BLaER1 (cell line): ENCODE data around the gene IGF1R.
A peak's percentile ranks its signal among the peaks of the same experiment; 100 is the strongest.

Experiments used
- H3K27ac ChIP-seq: shearing (Covaris generic); formaldehyde crosslinking; 2 replicates; pipeline ENCODE4 v1.8.1; 2022
- H3K27me3 ChIP-seq: shearing (Covaris generic); formaldehyde crosslinking; 2 replicates; pipeline ENCODE4 v1.8.1; 2022
- H3K36me3 ChIP-seq: shearing (Covaris generic); formaldehyde crosslinking; 2 replicates; pipeline ENCODE4 v1.8.1; 2022
- H3K4me1 ChIP-seq: shearing (Covaris generic); formaldehyde crosslinking; 2 replicates; pipeline ENCODE4 v1.8.1; 2022
- H3K4me2 ChIP-seq: shearing (Covaris generic); formaldehyde crosslinking; 2 replicates; pipeline ENCODE4 v1.8.1; 2022
- H3K4me3 ChIP-seq: shearing (Covaris generic); formaldehyde crosslinking; 2 replicates; pipeline ENCODE4 v1.8.1; 2022
- H3K9ac ChIP-seq: shearing (Covaris generic); formaldehyde crosslinking; 2 replicates; pipeline ENCODE4 v1.8.1; 2022
- H3K9me3 ChIP-seq: shearing (Covaris generic); formaldehyde crosslinking; 2 replicates; pipeline ENCODE4 v1.8.1; 2022
- H4K20me1 ChIP-seq: shearing (Covaris generic); formaldehyde crosslinking; 2 replicates; pipeline ENCODE4 v1.8.1; 2022
- Cebpa-rat ChIP-seq: shearing (Covaris generic); IDR thresholded peaks from 2 replicates; pipeline ENCODE4 v1.8.1; 2022

IGF1R gene

DNA sequence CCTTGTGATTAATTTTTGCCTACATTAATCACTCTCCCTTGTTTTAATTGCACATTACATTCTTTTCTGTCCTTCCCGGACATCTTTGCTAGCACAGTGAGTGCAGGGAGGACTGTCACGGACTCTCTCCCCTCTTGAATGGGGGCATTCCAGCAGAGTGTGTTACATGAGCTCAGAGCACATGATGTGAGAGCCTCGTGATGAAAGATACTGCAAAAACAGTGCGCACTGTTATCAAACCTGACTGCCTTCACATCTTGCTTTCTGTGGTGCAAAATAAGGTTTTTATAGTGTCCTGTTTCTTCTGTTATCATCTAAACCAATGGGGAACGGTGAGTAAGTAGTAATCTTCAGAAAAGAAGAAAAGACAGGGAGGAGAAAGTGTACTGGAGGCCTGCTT lies 191.7 kb downstream of the IGF1R start:
- Histone ChIP-seq H3K27ac (no peak overlapping the region), H3K9ac (no peak overlapping the region), H3K27me3 (no peaks in the 10 kb centered on the region), H3K4me2 (no peak overlapping the region), H3K4me1 (peaks cover 16% of the 10 kb centered on the region), H4K20me1 (peaks cover 99% of the 10 kb centered on the region), H3K9me3 (peaks cover 26% of the 10 kb centered on the region), H3K36me3 (peaks cover 45% of the 10 kb centered on the region), H3K4me3 (no peak overlapping the region)
- TF ChIP-seq Cebpa-rat = no peak

DNA sequence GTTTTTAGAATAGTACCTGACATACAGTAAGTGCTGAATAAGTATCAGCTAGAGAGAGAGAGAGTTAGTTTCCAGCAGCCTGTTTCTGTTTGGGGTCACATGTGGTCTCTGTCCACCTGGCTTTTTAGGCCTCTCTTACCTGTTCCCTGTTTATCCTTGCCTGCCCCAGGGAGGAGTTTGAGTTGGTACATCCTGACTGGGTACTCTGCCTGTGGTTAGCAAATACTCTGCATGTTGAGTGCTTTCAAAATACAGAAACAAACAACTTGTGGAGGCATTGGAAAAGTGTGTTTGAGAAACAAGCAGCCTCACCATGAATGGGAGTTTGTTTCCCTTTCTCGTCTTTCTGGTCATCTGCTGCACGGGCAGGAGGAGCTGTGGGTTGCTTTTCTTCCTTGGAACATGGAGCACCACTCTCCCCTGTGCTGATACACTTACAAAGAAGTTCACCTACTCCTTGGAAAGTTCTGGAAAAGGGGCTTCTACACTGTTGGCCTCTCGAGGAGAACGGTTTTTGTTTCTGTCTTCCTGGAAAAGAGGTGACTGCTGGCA lies 193.2 kb downstream of the IGF1R start:
- Histone ChIP-seq H3K27me3 (no peaks in the 10 kb centered on the region), H3K36me3 (peaks cover 31% of the 10 kb centered on the region), H3K9me3 (0 out of 2 replicates have a peak, but pooled peaks cover 12% of the 10 kb centered on the region), H3K4me1 (peaks cover 18% of the 10 kb centered on the region), H3K4me2 (no peak overlapping the region), H3K4me3 (no peak overlapping the region), H3K27ac (no peak overlapping the region), H4K20me1 (peaks cover 97% of the 10 kb centered on the region), H3K9ac (no peak overlapping the region)
- no peak for TF ChIP-seq Cebpa-rat

DNA sequence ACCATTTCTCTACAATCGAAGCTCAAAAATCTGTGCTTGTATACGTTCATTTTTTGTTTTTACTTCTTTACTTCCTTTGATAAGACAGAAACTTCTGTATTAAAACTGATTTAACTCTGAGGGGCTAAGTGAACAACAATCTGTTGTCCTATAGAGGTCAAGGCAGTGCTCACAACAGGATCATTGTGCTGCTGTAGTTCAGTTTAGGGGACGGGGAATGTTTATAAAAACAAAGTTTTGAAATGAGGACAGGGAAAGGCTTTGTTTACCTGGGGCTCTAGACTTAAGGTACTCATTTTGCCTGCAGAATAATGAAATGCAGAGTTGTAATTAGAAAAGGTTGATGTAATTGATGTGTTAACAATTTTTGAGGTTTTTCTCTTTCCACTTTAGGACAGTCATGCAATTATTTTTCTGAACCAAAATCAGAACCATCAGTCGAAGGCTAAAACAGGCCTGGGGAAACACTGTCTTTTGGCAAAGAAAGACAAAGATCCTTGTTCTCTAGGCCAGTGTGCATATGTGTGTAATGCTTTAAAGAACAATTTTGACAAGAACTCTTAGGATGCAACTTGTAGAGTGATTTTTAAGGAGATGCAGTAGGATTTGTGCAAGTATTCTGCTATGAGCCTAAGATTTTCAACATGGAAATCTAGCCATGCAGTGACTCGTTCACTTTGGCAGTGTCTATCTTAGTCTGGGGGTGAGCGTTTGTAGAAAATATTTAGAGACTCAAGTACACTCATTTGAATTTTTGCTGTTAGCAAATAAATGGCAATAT lies 194.0 kb downstream of the IGF1R start:
- peaks cover 18% of the 10 kb centered on the region for H3K4me1 ChIP-seq
- H4K20me1 ChIP-seq = peaks cover 98% of the 10 kb centered on the region
- peaks cover 24% of the 10 kb centered on the region for H3K36me3 ChIP-seq
- H3K27me3 ChIP-seq = no peaks in the 10 kb centered on the region
- no peak overlapping the region for H3K9ac ChIP-seq
- no peak for TF ChIP-seq Cebpa-rat
- 0 out of 2 replicates have a peak, but pooled peaks cover 8% of the 10 kb centered on the region for H3K9me3 ChIP-seq
- no peak overlapping the region for H3K27ac ChIP-seq
- H3K4me3 ChIP-seq = no peak overlapping the region
- no peak overlapping the region for H3K4me2 ChIP-seq

GRCh38 chr15:98842973-98843285 lies 194.6 kb downstream of the IGF1R start:
- no peak overlapping the region for H3K9ac ChIP-seq
- H4K20me1 ChIP-seq = peaks cover 98% of the 10 kb centered on the region
- peaks cover 22% of the 10 kb centered on the region for H3K36me3 ChIP-seq
- no peak overlapping the region for H3K27ac ChIP-seq
- no peak overlapping the region for H3K4me3 ChIP-seq
- no peak for TF ChIP-seq Cebpa-rat
- H3K4me1 ChIP-seq = peaks cover 21% of the 10 kb centered on the region
- no peaks in the 10 kb centered on the region for H3K27me3 ChIP-seq
- 0 out of 2 replicates have a peak, but pooled peaks cover 7% of the 10 kb centered on the region for H3K9me3 ChIP-seq
- H3K4me2 ChIP-seq = no peak overlapping the region

GRCh38 chr15:98843844-98844243 lies 195.5 kb downstream of the IGF1R start:
- Histone ChIP-seq H3K9me3 (0 out of 2 replicates have a peak, but pooled peaks cover under 1% of the 10 kb centered on the region), H3K36me3 (peaks cover 16% of the 10 kb centered on the region), H3K27me3 (no peaks in the 10 kb centered on the region), H3K4me1 (peaks cover 26% of the 10 kb centered on the region), H3K27ac (no peak overlapping the region), H3K4me2 (0 out of 2 replicates have a peak overlapping the region, but pooled peaks have one; percentile 46), H4K20me1 (peaks cover 98% of the 10 kb centered on the region), H3K4me3 (no peak overlapping the region), H3K9ac (no peak overlapping the region)
- no peak for TF ChIP-seq Cebpa-rat

DNA sequence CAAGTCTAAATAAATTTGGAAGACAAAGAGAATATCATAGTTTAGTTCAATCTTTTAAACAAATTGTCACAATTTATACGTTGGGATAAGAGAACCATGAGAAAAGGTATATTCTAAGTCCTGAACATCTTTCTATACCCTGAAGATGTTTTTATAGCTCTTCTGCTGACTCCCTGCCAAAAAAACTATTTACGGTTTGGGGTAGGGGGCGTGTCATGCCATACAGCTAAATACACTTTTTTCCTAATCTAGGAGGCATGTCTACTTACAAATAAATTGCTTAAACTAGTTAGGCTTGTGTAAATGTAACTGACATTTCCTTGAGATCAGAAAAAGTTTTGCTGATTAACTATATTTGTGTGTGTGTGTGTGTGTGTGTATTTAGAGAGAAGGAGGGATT lies 195.9 kb downstream of the IGF1R start:
- H3K4me2 ChIP-seq = 0 out of 2 replicates have a peak overlapping the region, but pooled peaks have one; percentile 46
- H3K36me3 ChIP-seq = peaks cover 12% of the 10 kb centered on the region
- H4K20me1 ChIP-seq = peaks cover 98% of the 10 kb centered on the region
- H3K27me3 ChIP-seq = no peaks in the 10 kb centered on the region
- no peak overlapping the region for H3K4me3 ChIP-seq
- H3K4me1 ChIP-seq = peaks cover 29% of the 10 kb centered on the region
- no peak for TF ChIP-seq Cebpa-rat
- no peak overlapping the region for H3K27ac ChIP-seq
- H3K9ac ChIP-seq = no peak overlapping the region
- H3K9me3 ChIP-seq = no peaks in the 10 kb centered on the region

DNA sequence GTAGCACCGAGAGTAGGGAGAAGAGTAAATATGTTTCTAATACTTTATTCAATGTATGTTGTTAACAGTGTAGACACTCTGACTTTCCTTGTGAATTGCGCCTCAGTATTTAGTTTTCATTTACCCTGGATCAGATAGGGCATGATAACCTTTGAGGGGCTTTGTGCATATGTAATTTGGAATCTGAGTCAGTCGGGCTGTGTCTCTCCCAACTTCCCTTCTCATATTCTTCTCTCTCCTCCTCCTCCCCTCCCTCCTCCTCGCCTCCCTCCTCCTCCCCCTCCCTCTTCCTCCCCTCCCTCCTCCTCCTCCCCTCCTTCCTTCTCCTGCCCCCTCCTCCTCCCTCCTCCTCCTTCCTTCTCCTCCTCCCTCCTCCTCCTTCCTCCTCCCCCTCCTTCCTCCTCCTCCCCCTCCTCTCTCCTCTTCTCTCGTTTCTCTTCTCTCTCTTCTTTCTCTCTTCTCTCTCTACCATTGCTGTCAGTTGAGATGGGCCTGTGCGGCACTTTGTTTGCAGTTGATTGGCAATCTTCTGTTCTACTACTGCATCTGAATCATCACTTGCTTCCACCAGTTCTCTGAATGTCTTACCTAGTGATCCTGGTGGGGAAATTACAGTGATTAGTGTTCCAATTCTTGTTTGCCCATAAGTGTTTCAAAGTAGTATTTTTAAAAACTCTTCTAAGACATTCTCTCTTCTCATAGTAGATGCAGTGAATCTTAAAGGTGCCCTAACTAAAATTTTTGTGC lies 197.0 kb downstream of the IGF1R start:
- peak overlapping the region; percentile 46 for H3K4me2 ChIP-seq
- peaks cover 39% of the 10 kb centered on the region for H3K4me1 ChIP-seq
- no peak overlapping the region for H3K9ac ChIP-seq
- H3K27me3 ChIP-seq = no peaks in the 10 kb centered on the region
- H3K27ac ChIP-seq = no peak overlapping the region
- no peak overlapping the region for H3K4me3 ChIP-seq
- no peaks in the 10 kb centered on the region for H3K9me3 ChIP-seq
- peaks cover 98% of the 10 kb centered on the region for H4K20me1 ChIP-seq
- H3K36me3 ChIP-seq = peaks cover 1% of the 10 kb centered on the region; the same call in 1 of the 2 replicates
- TF ChIP-seq Cebpa-rat = no peak

DNA sequence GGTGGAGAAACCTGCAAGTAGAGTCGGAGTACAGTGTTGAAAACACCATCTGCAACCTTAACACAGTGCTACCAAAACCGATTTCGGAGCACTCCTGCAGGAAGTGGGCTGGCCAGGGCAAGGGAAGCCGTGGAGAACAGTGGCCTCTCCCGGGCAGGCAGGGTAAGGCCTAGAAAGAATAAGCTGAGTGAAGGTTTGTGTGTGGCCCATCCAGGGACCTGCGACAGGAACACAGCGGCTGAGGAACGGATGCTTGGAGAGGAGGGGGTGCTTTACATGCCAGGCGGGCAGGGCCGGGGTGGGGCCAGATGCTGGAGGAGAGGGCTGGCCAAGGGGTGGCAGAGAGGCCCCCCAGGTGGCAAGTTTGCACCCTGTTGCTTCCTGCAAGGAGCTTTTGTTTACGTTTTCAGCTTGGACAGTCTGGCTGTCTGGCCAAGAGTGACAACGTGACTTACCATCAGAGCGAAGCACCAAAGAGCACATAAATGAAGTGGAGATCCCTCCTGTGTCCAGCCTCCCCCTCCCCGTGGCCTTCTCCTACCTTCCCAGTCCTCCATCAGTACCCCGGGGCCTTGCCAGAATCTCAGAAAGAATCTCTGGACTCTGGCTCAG lies 202.7 kb downstream of the IGF1R start:
- Histone ChIP-seq H3K4me3 (peak overlapping the region; percentile 76), H3K27me3 (no peaks in the 10 kb centered on the region), H3K27ac (peak overlapping the region; percentile 60), H3K4me1 (peaks cover 72% of the 10 kb centered on the region), H4K20me1 (peaks cover 100% of the 10 kb centered on the region), H3K9me3 (no peaks in the 10 kb centered on the region), H3K36me3 (no peaks in the 10 kb centered on the region), H3K9ac (peak overlapping the region; percentile 73; the same call in 1 of the 2 replicates), H3K4me2 (peak overlapping the region; percentile 91)
- no peak for TF ChIP-seq Cebpa-rat

GRCh38 chr15:98853161-98853560 lies 204.8 kb downstream of the IGF1R start:
- H4K20me1 ChIP-seq = peaks cover 100% of the 10 kb centered on the region
- peak overlapping the region; percentile 60; the same call in 1 of the 2 replicates for H3K27ac ChIP-seq
- H3K9ac ChIP-seq = peak overlapping the region; percentile 73; the same call in 1 of the 2 replicates
- H3K4me1 ChIP-seq = peaks cover 88% of the 10 kb centered on the region
- no peak for TF ChIP-seq Cebpa-rat
- H3K36me3 ChIP-seq = no peaks in the 10 kb centered on the region
- H3K27me3 ChIP-seq = no peaks in the 10 kb centered on the region
- no peaks in the 10 kb centered on the region for H3K9me3 ChIP-seq
- H3K4me3 ChIP-seq = peak overlapping the region; percentile 76
- peak overlapping the region; percentile 91 for H3K4me2 ChIP-seq
